Neural cell (in vitro differentiated cells): Measurements from ENCODE around the gene MLH1. TPM values are rescaled to one million over a fixed set of nuclear protein-coding genes. Genes with fewer than 3 reads are reported as not detected.

Experiments
- H2AFZ ChIP-seq: fragments of 200-600, 300-800 bp; sonication (generic), shearing (Covaris generic); 2 replicates; pipeline ENCODE4 v1.6.0; 2014; ENCODE audit warnings: low read depth, mild to moderate bottlenecking, antibody characterized with exemption, low read length, moderate library complexity
- H3F3A ChIP-seq: fragments of 200-600 bp; shearing (Covaris generic); 2 replicates; pipeline ENCODE4 v1.6.1; 2016; ENCODE audit warnings: mild to moderate bottlenecking, moderate library complexity, mixed read lengths, antibody characterized with exemption, low read length; ENCODE audit not compliant: insufficient read depth, poor library complexity, severe bottlenecking
- H3K27ac ChIP-seq: fragments of 200-600, 300-800 bp; sonication (generic), shearing (Covaris generic); 2 replicates; pipeline ENCODE4 v1.5.1; 2014; ENCODE audit warnings: mild to moderate bottlenecking, low read length, moderate library complexity
- H3K27me3 ChIP-seq: fragments of 300-800, 200-600 bp; sonication (generic), shearing (Covaris generic); 2 replicates; pipeline ENCODE4 v1.6.0; 2014; ENCODE audit warnings: mild to moderate bottlenecking, low read depth, low read length, moderate library complexity; ENCODE audit not compliant: insufficient read depth
- H3K36me3 ChIP-seq: fragments of 300-800, 200-600 bp; sonication (generic), shearing (Covaris generic); 2 replicates; pipeline ENCODE4 v1.5.1; 2014; ENCODE audit warnings: mild to moderate bottlenecking, antibody characterized with exemption, low read length, moderate library complexity; ENCODE audit not compliant: insufficient read depth
- H3K4me2 ChIP-seq: fragments of 300-800, 200-600 bp; sonication (generic), shearing (Covaris generic); 2 replicates; pipeline ENCODE4 v1.6.0; 2014; ENCODE audit warnings: mild to moderate bottlenecking, low read length
- H3K4me3 ChIP-seq: fragments of 300-800, 200-600 bp; sonication (generic), shearing (Covaris generic); 2 replicates; pipeline ENCODE4 v1.5.1; 2014; ENCODE audit warnings: mild to moderate bottlenecking, low read length, moderate library complexity
- H3K79me2 ChIP-seq: fragments of 200-600 bp; shearing (Covaris generic); replicated peaks from 2 replicates; pipeline ENCODE4 v1.6.0; 2014; ENCODE audit warnings: mild to moderate bottlenecking, low read length, moderate library complexity; ENCODE audit not compliant: insufficient read depth
- H3K9ac ChIP-seq: fragments of 300-800, 200-600 bp; sonication (generic), shearing (Covaris generic); 2 replicates; pipeline ENCODE4 v1.6.1; 2016; ENCODE audit warnings: mild to moderate bottlenecking, low read length, mixed read lengths
- H3K9me2 ChIP-seq: fragments of 200-600 bp; shearing (Covaris generic); 2 replicates; pipeline ENCODE4 v1.6.1; 2016; ENCODE audit warnings: mild to moderate bottlenecking, low read length, mixed read lengths; ENCODE audit not compliant: insufficient read depth
- H3K9me3 ChIP-seq: fragments of 200-600, 300-800 bp; sonication (generic), shearing (Covaris generic); 2 replicates; pipeline ENCODE4 v1.6.1; 2016; ENCODE audit warnings: mild to moderate bottlenecking, mixed run types, low read length, moderate library complexity, mixed read lengths
- H4K20me1 ChIP-seq: fragments of 200-600 bp; shearing (Covaris generic); 2 replicates; pipeline ENCODE4 v1.6.1; 2016; ENCODE audit warnings: mild to moderate bottlenecking, mixed run types; ENCODE audit not compliant: insufficient read depth
- CTCF ChIP-seq: fragments of 450-650 bp; IDR thresholded peaks from 2 replicates; pipeline ENCODE4 v1.5.1; 2014; ENCODE audit warnings: antibody characterized with exemption, mild to moderate bottlenecking, moderate library complexity; ENCODE audit not compliant: poor library complexity, severe bottlenecking
- EP300 ChIP-seq: fragments of 450-650 bp; conservative IDR thresholded peaks from 2 replicates; pipeline ENCODE4 v1.6.1; 2014; ENCODE audit warnings: antibody characterized with exemption, mild to moderate bottlenecking, moderate library complexity; ENCODE audit not compliant: poor library complexity, severe bottlenecking
- EZH2 ChIP-seq: fragments of 200-600, 300-800 bp; shearing (Covaris generic), sonication (generic); IDR thresholded peaks from 2 replicates; pipeline ENCODE4 v1.6.1; 2014; ENCODE audit warnings: antibody characterized with exemption, low read length, borderline replicate concordance, mild to moderate bottlenecking; ENCODE audit not compliant: insufficient read depth, poor library complexity, severe bottlenecking
- MXI1 ChIP-seq: fragments of 450-650 bp; conservative IDR thresholded peaks from 2 replicates; pipeline ENCODE4 v1.6.1; 2014; ENCODE audit warnings: antibody characterized with exemption, mild to moderate bottlenecking; ENCODE audit not compliant: poor library complexity, severe bottlenecking
- POLR2AphosphoS5 ChIP-seq: IDR thresholded peaks from 2 replicates; pipeline ENCODE4 v1.6.1; 2012
- RAD21 ChIP-seq: fragments of 450-650 bp; conservative IDR thresholded peaks from 2 replicates; pipeline ENCODE4 v1.6.1; 2014; ENCODE audit warnings: antibody characterized with exemption, mild to moderate bottlenecking, moderate library complexity
- REST ChIP-seq: IDR thresholded peaks from 2 replicates; pipeline ENCODE4 v1.6.1; 2012; ENCODE audit warnings: borderline replicate concordance
- SMC3 ChIP-seq: fragments of 450-650 bp; conservative IDR thresholded peaks from 2 replicates; pipeline ENCODE4 v1.6.1; 2014; ENCODE audit warnings: antibody characterized with exemption, mild to moderate bottlenecking, moderate library complexity; ENCODE audit not compliant: poor library complexity
- TAF1 ChIP-seq: IDR thresholded peaks from 2 replicates; pipeline ENCODE4 v1.6.1; 2012; ENCODE audit warnings: low read depth
- polyA plus RNA-seq: library from polyadenylated mRNA; depleted of rRNA; stranded (reverse); fragments of >200 nt; gene quantifications from 2 replicates; pipeline ENCODE4 v1.2.3, GENCODE V29; 2014

Gene MLH1
- polyA plus RNA-seq, 1 donor from 2014 or later: 73.7 TPM

GRCh38 chr3:37096288-37096687, 103.0 kb downstream of the MLH1 start:
- TF ChIP-seq MXI1: no peak
- TF ChIP-seq SMC3: no peak
- no peak for TF ChIP-seq REST
- TF ChIP-seq TAF1: no peak
- Histone ChIP-seq H3K27ac (no peak overlapping the region), H3K9ac (no peak overlapping the region), H3K36me3 (no peaks in the 10 kb centered on the region), H3K4me3 (no peak overlapping the region), H3K27me3 (no peaks in the 10 kb centered on the region), H2AFZ (no peak overlapping the region), H3K4me2 (no peak overlapping the region), H3K9me2 (no peaks in the 10 kb centered on the region), H3F3A (no peaks in the 10 kb centered on the region), H3K9me3 (no peaks in the 10 kb centered on the region), H3K79me2 (no peaks in the 10 kb centered on the region), H4K20me1 (no peaks in the 10 kb centered on the region)

- TF ChIP-seq EZH2: no peak
- no peak for TF ChIP-seq SMC3
- TF ChIP-seq TAF1: no peak
- Histone ChIP-seq H3F3A (no peaks in the 10 kb centered on the region), H3K4me3 (no peak overlapping the region), H3K9ac (no peak overlapping the region), H3K4me2 (no peak overlapping the region), H4K20me1 (no peaks in the 10 kb centered on the region), H3K79me2 (no peaks in the 10 kb centered on the region), H3K9me2 (no peaks in the 10 kb centered on the region), H2AFZ (no peak overlapping the region), H3K9me3 (no peaks in the 10 kb centered on the region), H3K36me3 (no peaks in the 10 kb centered on the region), H3K27me3 (no peaks in the 10 kb centered on the region), H3K27ac (no peak overlapping the region)
Observed at GRCh38 chr3:37096975-37097374, 103.7 kb downstream of the MLH1 start.

GRCh38 chr3:37097776-37098175, 104.5 kb downstream of the MLH1 start:
- H3K27ac ChIP-seq: no peak overlapping the region
- no peak overlapping the region for H2AFZ ChIP-seq
- no peak for TF ChIP-seq MXI1
- no peak for TF ChIP-seq EP300
- TF ChIP-seq POLR2AphosphoS5: no peak
- TF ChIP-seq CTCF: no peak
- no peak for TF ChIP-seq REST
- no peak for TF ChIP-seq RAD21
- no peak for TF ChIP-seq TAF1
- no peak for TF ChIP-seq EZH2
- no peak for TF ChIP-seq SMC3
- H4K20me1 ChIP-seq: no peaks in the 10 kb centered on the region
- no peaks in the 10 kb centered on the region for H3K27me3 ChIP-seq
- no peaks in the 10 kb centered on the region for H3K9me3 ChIP-seq
- no peak overlapping the region for H3K9ac ChIP-seq
- H3K36me3 ChIP-seq: no peaks in the 10 kb centered on the region
- no peaks in the 10 kb centered on the region for H3F3A ChIP-seq
- H3K9me2 ChIP-seq: no peaks in the 10 kb centered on the region
- no peak overlapping the region for H3K4me2 ChIP-seq
- H3K79me2 ChIP-seq: no peaks in the 10 kb centered on the region
- no peak overlapping the region for H3K4me3 ChIP-seq
